Mesenchymal stem cell (in vitro differentiated cells and primary cell): Measurements from ENCODE around the gene AURKA.

Experiments used
- DNase-seq: peaks from one replicate; pipeline ENCODE4 v3.0.0-alpha.2; 2013
- H2AFZ ChIP-seq: one replicate; pipeline ENCODE4 v1.6.1; 2013; ENCODE audit warnings: low read depth, mild to moderate bottlenecking, control low read depth, inconsistent platforms, low read length, moderate library complexity
- H2AK5ac ChIP-seq: 2 replicates; pipeline ENCODE4 v1.6.1; 2013; ENCODE audit warnings: low read length, moderate library complexity, mild to moderate bottlenecking, inconsistent platforms; ENCODE audit not compliant: severe bottlenecking
- H2BK120ac ChIP-seq: one replicate; pipeline ENCODE4 v1.6.1; 2013; ENCODE audit warnings: low read depth, mild to moderate bottlenecking, inconsistent platforms, low read length, moderate library complexity
- H2BK12ac ChIP-seq, 2 experiments: one replicate each; pipeline ENCODE4 v1.6.1; 2013; ENCODE audit warnings: inconsistent platforms in 2 of 2, low read length in 2 of 2, mild to moderate bottlenecking in 2 of 2, moderate library complexity in 2 of 2, control low read depth in 1 of 2
- H2BK15ac ChIP-seq: one replicate; pipeline ENCODE4 v1.6.1; 2013; ENCODE audit warnings: mild to moderate bottlenecking, low read depth, inconsistent platforms; ENCODE audit not compliant: poor library complexity, severe bottlenecking
- H2BK5ac ChIP-seq: 2 replicates; pipeline ENCODE4 v1.6.1; 2013; ENCODE audit warnings: low read depth, mild to moderate bottlenecking, low read length, control low read depth, inconsistent platforms; ENCODE audit not compliant: poor library complexity, severe bottlenecking
- H3K14ac ChIP-seq, 2 experiments: one replicate each; pipeline ENCODE4 v1.6.1; 2013; ENCODE audit warnings: inconsistent platforms in 2 of 2, low read length in 2 of 2, control low read depth in 1 of 2, mild to moderate bottlenecking in 1 of 2, moderate library complexity in 1 of 2
- H3K18ac ChIP-seq, 2 experiments: one replicate each; pipeline ENCODE4 v1.6.1; 2013; ENCODE audit warnings: inconsistent platforms in 2 of 2, low read length in 2 of 2, control low read depth in 1 of 2, low read depth in 1 of 2, mild to moderate bottlenecking in 1 of 2
- H3K23ac ChIP-seq, 2 experiments: one replicate each; pipeline ENCODE4 v1.6.1; 2013; ENCODE audit warnings: inconsistent platforms in 2 of 2, low read length in 2 of 2, mild to moderate bottlenecking in 2 of 2, moderate library complexity in 2 of 2, control low read depth in 1 of 2
- H3K27ac ChIP-seq: 2 replicates; pipeline ENCODE4 v1.5.1; 2013; ENCODE audit warnings: mild to moderate bottlenecking, moderate library complexity, low read length, control low read depth, inconsistent platforms; ENCODE audit not compliant: poor library complexity, severe bottlenecking
- H3K27me3 ChIP-seq, 2 experiments: 2 replicates each; pipeline versions ENCODE4 v1.6.1 to v1.7.0; 2013; ENCODE audit warnings: low read length in 2 of 2, mild to moderate bottlenecking in 2 of 2, moderate library complexity in 2 of 2, control low read depth in 1 of 2, inconsistent platforms in 1 of 2; ENCODE audit not compliant: control insufficient read depth in 1 of 2, insufficient read depth in 1 of 2
- H3K36me3 ChIP-seq, 2 experiments: 2 replicates each; pipeline versions ENCODE4 v1.6.1 to v1.7.0; 2013; ENCODE audit warnings: low read length in 2 of 2, control low read depth in 1 of 2, inconsistent platforms in 1 of 2, low read depth in 1 of 2, mild to moderate bottlenecking in 1 of 2; ENCODE audit not compliant: insufficient read depth in 2 of 2, control insufficient read depth in 1 of 2
- H3K4ac ChIP-seq, 2 experiments: one replicate each; pipeline ENCODE4 v1.6.1; 2013; ENCODE audit warnings: inconsistent platforms in 2 of 2, low read length in 2 of 2, mild to moderate bottlenecking in 2 of 2, moderate library complexity in 2 of 2, control low read depth in 1 of 2, low read depth in 1 of 2
- H3K4me1 ChIP-seq: 2 replicates; pipeline ENCODE4 v1.6.1; 2013; ENCODE audit warnings: low read depth, low read length, control low read depth; ENCODE audit not compliant: control insufficient read depth, insufficient read depth
- H3K4me2 ChIP-seq: 2 replicates; pipeline ENCODE4 v1.6.1; 2013; ENCODE audit warnings: low read length, mild to moderate bottlenecking, inconsistent platforms; ENCODE audit not compliant: poor library complexity, severe bottlenecking
- H3K4me3 ChIP-seq, 2 experiments: 2 replicates each; pipeline versions ENCODE4 v1.5.1 to v1.7.0; 2013; ENCODE audit warnings: low read length in 2 of 2, mild to moderate bottlenecking in 2 of 2, control low read depth in 1 of 2, low read depth in 1 of 2; ENCODE audit not compliant: insufficient read depth in 1 of 2
- H3K79me1 ChIP-seq: replicated peaks from 2 replicates; pipeline ENCODE4 v1.6.1; 2013; ENCODE audit warnings: mild to moderate bottlenecking, control low read depth, low read length, inconsistent platforms; ENCODE audit not compliant: poor library complexity, severe bottlenecking
- H3K9ac ChIP-seq: 2 replicates; pipeline ENCODE4 v1.7.0; 2013; ENCODE audit warnings: mild to moderate bottlenecking, low read length, moderate library complexity
- H3K9me3 ChIP-seq: 2 replicates; pipeline ENCODE4 v1.7.0; 2013; ENCODE audit warnings: mild to moderate bottlenecking, low read length; ENCODE audit not compliant: control insufficient read depth
- H4K8ac ChIP-seq: one replicate; pipeline ENCODE4 v1.6.1; 2013; ENCODE audit warnings: inconsistent platforms, mild to moderate bottlenecking, low read length, moderate library complexity
- H4K91ac ChIP-seq: one replicate; pipeline ENCODE4 v1.6.1; 2013; ENCODE audit warnings: mild to moderate bottlenecking, low read length, inconsistent platforms
- WGBS: methylation state at CpG from one replicate; pipeline ENCODE4 v1.1.7; 2013; ENCODE audit warnings: mixed read lengths; 5-methylcytosine and 5-hydroxymethylcytosine counted together

AURKA gene

GRCh38 chr20:56359212-56360132 lies 32.5 kb downstream of the AURKA start:
- Histone ChIP-seq H2BK12ac (no peak overlapping the region), H2BK120ac (no peak overlapping the region), H3K14ac (peak overlapping the region in 1 of 2 experiments; percentile 92), H3K27me3 (no peaks in the 10 kb centered on the region), H3K4me3 (peak overlapping the region; percentile 91 to 98), H3K23ac (no peak overlapping the region), H3K4me2 (peak overlapping the region; percentile 98), H3K4me1 (peaks cover 17% of the 10 kb centered on the region), H3K18ac (peak overlapping the region; percentile 44 to 75), H2AFZ (peak overlapping the region; percentile 99), H3K4ac (peak overlapping the region in 1 of 2 experiments; percentile 67), H3K9ac (peak overlapping the region; percentile 94), H2BK15ac (no peak overlapping the region), H2AK5ac (no peak overlapping the region), H2BK5ac (no peak overlapping the region), H3K27ac (no peak overlapping the region), H3K9me3 (no peaks in the 10 kb centered on the region), H4K8ac (peak overlapping the region; percentile 67), H3K79me1 (peaks cover 29% of the 10 kb centered on the region), H4K91ac (peak overlapping the region; percentile 46), H3K36me3 (peaks cover 2 to 20% of the 10 kb centered on the region in 2 experiments)
- peak; percentile 82 for DNase-seq
- 25% methylated on average over 51 of the region's 51 CpGs for WGBS

GRCh38 chr20:56358600-56359211 lies 33.3 kb downstream of the AURKA start, which contains the start of gene FAM210B:
Gene FAM210B (plus strand): TSS chr20:56358974. CDS start chr20:56359006, 32 bp downstream.
- peak within 1 kb of the TSS; percentile 67 for H4K8ac ChIP-seq
- no peak within 1 kb of the TSS for H2BK15ac ChIP-seq
- H3K27me3 ChIP-seq = no peaks in the 10 kb centered on the region
- peak within 1 kb of the TSS; percentile 46 for H4K91ac ChIP-seq
- H3K79me1 ChIP-seq = peaks cover 27% of the 10 kb centered on the region
- H3K36me3 ChIP-seq = peaks cover 2 to 14% of the 10 kb centered on the region in 2 experiments
- H2AK5ac ChIP-seq = no peak within 1 kb of the TSS
- peak within 1 kb of the TSS; percentile 98 for H3K4me2 ChIP-seq
- H3K14ac ChIP-seq = peak within 1 kb of the TSS in 1 of 2 experiments; percentile 92
- no peak within 1 kb of the TSS for H2BK5ac ChIP-seq
- peak within 1 kb of the TSS; percentile 91 to 98 for H3K4me3 ChIP-seq
- H3K9me3 ChIP-seq = no peaks in the 10 kb centered on the region
- peaks cover 17% of the 10 kb centered on the region for H3K4me1 ChIP-seq
- no peak within 1 kb of the TSS for H2BK120ac ChIP-seq
- peak within 1 kb of the TSS; percentile 44 to 75 for H3K18ac ChIP-seq
- WGBS = under 1% methylated on average over 42 of the region's 63 CpGs
- peak within 1 kb of the TSS; percentile 94 for H3K9ac ChIP-seq
- peak within 1 kb of the TSS in 1 of 2 experiments; percentile 67 for H3K4ac ChIP-seq
- DNase-seq = peak; percentile 86
- H3K23ac ChIP-seq = no peak within 1 kb of the TSS
- H2AFZ ChIP-seq = peak within 1 kb of the TSS; percentile 99
- H3K27ac ChIP-seq = no peak within 1 kb of the TSS
- H2BK12ac ChIP-seq = no peak within 1 kb of the TSS

DNA sequence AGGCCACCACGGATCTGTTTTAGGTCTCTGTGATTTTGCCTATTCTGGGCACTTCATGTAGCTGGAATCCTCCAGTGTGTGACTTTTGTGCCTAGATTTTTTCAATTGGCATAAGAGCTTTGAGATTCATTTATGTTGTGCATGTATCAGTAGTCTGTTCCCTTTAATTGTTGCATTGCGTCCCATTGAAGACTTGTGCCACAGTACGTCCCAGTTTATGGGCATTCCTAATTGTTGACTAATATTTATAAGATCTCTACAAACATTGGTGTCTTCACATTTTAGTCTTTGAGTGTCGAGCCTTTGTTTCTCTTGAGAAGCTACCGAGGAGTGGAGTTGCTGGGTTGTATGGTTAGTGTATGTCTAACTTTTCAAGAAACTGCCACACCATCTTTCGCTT lies 33.9 kb downstream of the AURKA start:
- Histone ChIP-seq H3K18ac (no peak overlapping the region), H3K27ac (no peak overlapping the region), H3K4ac (no peak overlapping the region), H3K36me3 (peaks cover 2 to 14% of the 10 kb centered on the region in 2 experiments), H2AK5ac (no peak overlapping the region), H2BK12ac (no peak overlapping the region), H3K9me3 (no peaks in the 10 kb centered on the region), H3K4me2 (no peak overlapping the region), H2BK5ac (no peak overlapping the region), H3K9ac (peak overlapping the region; percentile 39), H4K8ac (no peak overlapping the region), H3K14ac (no peak overlapping the region), H3K4me1 (peaks cover 18% of the 10 kb centered on the region), H2BK120ac (no peak overlapping the region), H2AFZ (no peak overlapping the region), H2BK15ac (no peak overlapping the region), H3K27me3 (peaks cover 0 to 5% of the 10 kb centered on the region in 2 experiments), H4K91ac (no peak overlapping the region), H3K23ac (no peak overlapping the region), H3K79me1 (peaks cover 21% of the 10 kb centered on the region), H3K4me3 (peak overlapping the region in 1 of 2 experiments; percentile 68)
- DNase-seq = no peak
- WGBS = 100% methylated on average over 1 of the region's 6 CpGs

DNA sequence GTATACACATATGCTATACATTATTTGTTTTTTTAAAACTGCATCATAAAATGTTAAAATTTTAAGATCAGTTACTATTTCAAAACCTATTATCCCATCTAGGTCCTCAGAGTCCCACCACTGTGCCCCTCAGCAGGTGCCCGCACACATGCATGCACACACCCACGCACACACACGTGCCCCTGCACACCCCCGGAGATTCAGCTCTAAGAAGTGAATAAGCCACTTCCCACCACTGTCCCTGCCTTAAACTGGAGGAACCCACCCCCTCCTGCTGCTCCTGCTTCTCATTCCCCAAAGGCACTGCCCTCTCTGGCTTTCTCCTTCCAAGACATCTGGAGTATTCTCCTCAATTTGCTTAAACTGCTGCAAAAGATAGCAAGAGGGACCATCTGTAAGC lies 38.7 kb downstream of the AURKA start:
- Histone ChIP-seq H3K27ac (no peak overlapping the region), H3K4me1 (peaks cover 1% of the 10 kb centered on the region), H2BK12ac (no peak overlapping the region), H3K27me3 (peaks cover 0 to 19% of the 10 kb centered on the region in 2 experiments), H2BK120ac (no peak overlapping the region), H3K14ac (no peak overlapping the region), H3K79me1 (no peaks in the 10 kb centered on the region), H2BK5ac (no peak overlapping the region), H3K4ac (no peak overlapping the region), H3K9ac (no peak overlapping the region), H2BK15ac (no peak overlapping the region), H3K4me2 (no peak overlapping the region), H3K36me3 (no peaks in the 10 kb centered on the region), H3K23ac (no peak overlapping the region), H3K9me3 (no peaks in the 10 kb centered on the region), H3K18ac (no peak overlapping the region), H4K8ac (no peak overlapping the region), H2AFZ (no peak overlapping the region), H4K91ac (no peak overlapping the region), H3K4me3 (no peak overlapping the region), H2AK5ac (no peak overlapping the region)
- DNase-seq = no peak
- 93% methylated on average over 4 of the region's 4 CpGs for WGBS
